ENCODE data around the gene BAX.

The BAX gene

DNA sequence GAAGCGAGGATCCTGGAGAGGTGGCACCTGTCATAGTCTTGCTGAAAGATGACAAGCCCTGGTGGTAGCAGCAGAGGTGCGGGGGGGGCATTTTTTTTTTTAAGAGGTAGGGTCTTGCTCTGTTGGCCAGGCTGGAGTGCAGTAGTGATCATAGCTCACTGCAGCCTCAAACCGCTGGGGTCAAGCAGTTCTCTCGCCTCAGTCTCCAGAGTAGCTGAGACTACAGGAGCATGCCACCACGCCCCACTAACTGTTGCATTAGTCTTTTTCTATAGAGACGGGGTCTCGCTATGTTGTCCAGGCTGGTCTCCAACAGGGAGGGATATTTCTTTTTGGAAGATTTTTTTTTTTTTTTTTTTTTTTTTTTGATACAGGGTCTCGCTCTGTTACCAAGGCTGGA lies 3.3 kb downstream of the BAX start:
- Histone ChIP-seq H3K27me3 (ENCODE audit: insufficient read depth, poor library complexity, severe bottlenecking) (no peaks in the 10 kb centered on the region), H3K27ac (replicated peaks) (no peak overlapping the region), H3K4me3 (replicated peaks; ENCODE audit: insufficient read depth, low read length) (no peak overlapping the region)
- no peak for DNase-seq (ENCODE audit: low read depth in 1 of 2, low spot score in 1 of 2)
- TF ChIP-seq GABPA (IDR thresholded peaks at IDR 0.05; ENCODE audit: low read depth) (no peak), POLR2AphosphoS5 (IDR thresholded peaks at IDR 0.05; ENCODE audit: low read depth) (no peak), SPI1 (IDR thresholded peaks at IDR 0.05; ENCODE audit: borderline replicate concordance, low read depth) (no peak)
- TF ChIP-seq, protein P1, sequence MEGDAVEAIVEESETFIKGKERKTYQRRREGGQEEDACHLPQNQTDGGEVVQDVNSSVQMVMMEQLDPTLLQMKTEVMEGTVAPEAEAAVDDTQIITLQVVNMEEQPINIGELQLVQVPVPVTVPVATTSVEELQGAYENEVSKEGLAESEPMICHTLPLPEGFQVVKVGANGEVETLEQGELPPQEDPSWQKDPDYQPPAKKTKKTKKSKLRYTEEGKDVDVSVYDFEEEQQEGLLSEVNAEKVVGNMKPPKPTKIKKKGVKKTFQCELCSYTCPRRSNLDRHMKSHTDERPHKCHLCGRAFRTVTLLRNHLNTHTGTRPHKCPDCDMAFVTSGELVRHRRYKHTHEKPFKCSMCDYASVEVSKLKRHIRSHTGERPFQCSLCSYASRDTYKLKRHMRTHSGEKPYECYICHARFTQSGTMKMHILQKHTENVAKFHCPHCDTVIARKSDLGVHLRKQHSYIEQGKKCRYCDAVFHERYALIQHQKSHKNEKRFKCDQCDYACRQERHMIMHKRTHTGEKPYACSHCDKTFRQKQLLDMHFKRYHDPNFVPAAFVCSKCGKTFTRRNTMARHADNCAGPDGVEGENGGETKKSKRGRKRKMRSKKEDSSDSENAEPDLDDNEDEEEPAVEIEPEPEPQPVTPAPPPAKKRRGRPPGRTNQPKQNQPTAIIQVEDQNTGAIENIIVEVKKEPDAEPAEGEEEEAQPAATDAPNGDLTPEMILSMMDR (IDR thresholded peaks at IDR 0.05; ENCODE audit: insufficient read depth, low read length): no peak
- TF ChIP-seq, protein P2, sequence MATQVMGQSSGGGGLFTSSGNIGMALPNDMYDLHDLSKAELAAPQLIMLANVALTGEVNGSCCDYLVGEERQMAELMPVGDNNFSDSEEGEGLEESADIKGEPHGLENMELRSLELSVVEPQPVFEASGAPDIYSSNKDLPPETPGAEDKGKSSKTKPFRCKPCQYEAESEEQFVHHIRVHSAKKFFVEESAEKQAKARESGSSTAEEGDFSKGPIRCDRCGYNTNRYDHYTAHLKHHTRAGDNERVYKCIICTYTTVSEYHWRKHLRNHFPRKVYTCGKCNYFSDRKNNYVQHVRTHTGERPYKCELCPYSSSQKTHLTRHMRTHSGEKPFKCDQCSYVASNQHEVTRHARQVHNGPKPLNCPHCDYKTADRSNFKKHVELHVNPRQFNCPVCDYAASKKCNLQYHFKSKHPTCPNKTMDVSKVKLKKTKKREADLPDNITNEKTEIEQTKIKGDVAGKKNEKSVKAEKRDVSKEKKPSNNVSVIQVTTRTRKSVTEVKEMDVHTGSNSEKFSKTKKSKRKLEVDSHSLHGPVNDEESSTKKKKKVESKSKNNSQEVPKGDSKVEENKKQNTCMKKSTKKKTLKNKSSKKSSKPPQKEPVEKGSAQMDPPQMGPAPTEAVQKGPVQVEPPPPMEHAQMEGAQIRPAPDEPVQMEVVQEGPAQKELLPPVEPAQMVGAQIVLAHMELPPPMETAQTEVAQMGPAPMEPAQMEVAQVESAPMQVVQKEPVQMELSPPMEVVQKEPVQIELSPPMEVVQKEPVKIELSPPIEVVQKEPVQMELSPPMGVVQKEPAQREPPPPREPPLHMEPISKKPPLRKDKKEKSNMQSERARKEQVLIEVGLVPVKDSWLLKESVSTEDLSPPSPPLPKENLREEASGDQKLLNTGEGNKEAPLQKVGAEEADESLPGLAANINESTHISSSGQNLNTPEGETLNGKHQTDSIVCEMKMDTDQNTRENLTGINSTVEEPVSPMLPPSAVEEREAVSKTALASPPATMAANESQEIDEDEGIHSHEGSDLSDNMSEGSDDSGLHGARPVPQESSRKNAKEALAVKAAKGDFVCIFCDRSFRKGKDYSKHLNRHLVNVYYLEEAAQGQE (IDR thresholded peaks at IDR 0.05; ENCODE audit: insufficient replicate concordance, low read depth): no peak

DNA sequence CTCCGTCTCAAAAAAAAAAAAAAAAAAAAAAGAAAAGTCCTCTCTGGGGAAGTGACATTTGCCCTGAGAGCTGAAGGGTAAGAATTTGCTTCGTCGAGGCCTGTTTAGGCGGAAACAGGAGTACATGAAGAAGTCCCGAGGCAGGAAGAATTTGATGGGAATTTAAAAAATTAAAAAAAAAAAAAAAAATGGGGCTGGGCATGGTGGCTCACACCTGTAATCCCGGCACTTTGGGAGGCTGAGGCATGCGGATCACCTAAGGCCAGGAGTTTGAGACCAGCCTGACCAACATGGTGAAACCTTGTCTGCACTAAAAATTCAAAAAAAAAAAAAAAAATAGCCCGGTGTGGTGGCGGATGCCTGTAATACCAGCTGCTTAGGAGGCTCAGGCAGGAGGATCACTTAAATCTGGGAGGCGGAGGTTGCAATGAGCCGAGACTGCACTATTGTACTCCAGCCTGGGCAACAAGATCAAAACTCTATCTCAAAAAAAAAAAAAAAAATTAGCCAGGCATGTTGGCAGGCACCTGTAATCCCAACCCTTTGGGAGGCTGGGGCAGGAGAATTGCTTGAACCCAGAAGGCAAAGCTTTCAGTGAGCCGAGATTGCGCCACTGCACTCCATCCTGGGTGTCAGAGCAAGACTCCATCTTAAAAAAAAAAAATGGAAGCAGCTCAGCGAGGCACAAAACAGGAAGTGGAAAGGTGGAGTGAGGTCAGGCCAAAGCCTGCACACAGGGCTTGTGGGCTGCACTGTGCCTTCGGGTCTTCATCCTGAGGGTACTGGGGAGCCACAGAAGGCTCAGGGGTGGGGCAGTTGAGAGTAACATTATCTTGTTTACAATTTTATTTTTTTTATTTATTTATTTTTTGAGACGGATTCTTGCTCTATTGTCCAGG lies 4.9 kb downstream of the BAX start:
- Histone ChIP-seq H3K4me3 (replicated peaks; ENCODE audit: insufficient read depth, low read length) (no peak overlapping the region), H3K27ac (replicated peaks) (peak overlapping the region; percentile 60), H3K27me3 (ENCODE audit: insufficient read depth, poor library complexity, severe bottlenecking) (no peaks in the 10 kb centered on the region)
- TF ChIP-seq, protein P2 (IDR thresholded peaks at IDR 0.05; ENCODE audit: insufficient replicate concordance, low read depth): no peak
- TF ChIP-seq SPI1 (IDR thresholded peaks at IDR 0.05; ENCODE audit: borderline replicate concordance, low read depth): peak; percentile 93
- TF ChIP-seq, protein P1 (IDR thresholded peaks at IDR 0.05; ENCODE audit: insufficient read depth, low read length): no peak
- TF ChIP-seq GABPA (IDR thresholded peaks at IDR 0.05; ENCODE audit: low read depth): no peak
- peak; percentile 33; the same call in 1 of the 2 replicates for TF ChIP-seq POLR2AphosphoS5 (IDR thresholded peaks at IDR 0.05; ENCODE audit: low read depth)
- DNase-seq (ENCODE audit: low read depth in 1 of 2, low spot score in 1 of 2): peak; percentile 74 to 89

- Histone ChIP-seq H3K4me3 (replicated peaks; ENCODE audit: insufficient read depth, low read length) (no peak overlapping the region), H3K27me3 (ENCODE audit: insufficient read depth, poor library complexity, severe bottlenecking) (no peaks in the 10 kb centered on the region), H3K27ac (replicated peaks) (peak overlapping the region; percentile 93)
- no peak for DNase-seq (ENCODE audit: low read depth in 1 of 2, low spot score in 1 of 2)
- no peak for TF ChIP-seq GABPA (IDR thresholded peaks at IDR 0.05; ENCODE audit: low read depth)
- TF ChIP-seq, protein P1 (IDR thresholded peaks at IDR 0.05; ENCODE audit: insufficient read depth, low read length): no peak
- TF ChIP-seq, protein P2 (IDR thresholded peaks at IDR 0.05; ENCODE audit: insufficient replicate concordance, low read depth): no peak
- no peak for TF ChIP-seq POLR2AphosphoS5 (IDR thresholded peaks at IDR 0.05; ENCODE audit: low read depth)
- TF ChIP-seq SPI1 (IDR thresholded peaks at IDR 0.05; ENCODE audit: borderline replicate concordance, low read depth): no peak
These were observed 6.5 kb downstream of the BAX start for GRCh38 chr19:48961051-48961649.
